NCI-H146 treated with DMSO at 0.1 percent for 48 hours (cell line): ENCODE results near the gene CNTNAP2.

Experiments
- DNase-seq: peaks from one replicate; lab custom pipeline; 2025; ENCODE audit not compliant: unreplicated experiment; lab: John Stamatoyannopoulos, UW

CNTNAP2 gene

GRCh38 chr7:147878912-147879661, 1762.5 kb downstream of the CNTNAP2 start:
- DNase-seq: no peak

GRCh38 chr7:147885869-147886268, 1769.3 kb downstream of the CNTNAP2 start:
- no peak for DNase-seq

GRCh38 chr7:147894271-147894670, 1777.7 kb downstream of the CNTNAP2 start:
- peak; percentile 19 for DNase-seq

- DNase-seq: no peak
These were observed 1779.5 kb downstream of the CNTNAP2 start for GRCh38 chr7:147896121-147896520.

- DNase-seq: no peak
These were observed 1787.1 kb downstream of the CNTNAP2 start for GRCh38 chr7:147903536-147904218.

GRCh38 chr7:147904219-147904576, 1787.6 kb downstream of the CNTNAP2 start:
- no peak for DNase-seq

- DNase-seq: no peak
These were observed 1793.0 kb downstream of the CNTNAP2 start for GRCh38 chr7:147909431-147910148.

- no peak for DNase-seq
These were observed 1794.6 kb downstream of the CNTNAP2 start for GRCh38 chr7:147911201-147911601.

- no peak for DNase-seq
These were observed 1795.7 kb downstream of the CNTNAP2 start for GRCh38 chr7:147912291-147912690.

- no peak for DNase-seq
These were observed 1796.5 kb downstream of the CNTNAP2 start for GRCh38 chr7:147912946-147913638.

- no peak for DNase-seq
These were observed 1799.2 kb downstream of the CNTNAP2 start for GRCh38 chr7:147915781-147916180.

GRCh38 chr7:147916573-147916972, 1800.0 kb downstream of the CNTNAP2 start:
- no peak for DNase-seq

- DNase-seq: no peak
These were observed 1807.2 kb downstream of the CNTNAP2 start for GRCh38 chr7:147923841-147924240.

- no peak for DNase-seq
These were observed 1820.8 kb downstream of the CNTNAP2 start for GRCh38 chr7:147937428-147937827.

GRCh38 chr7:147941381-147941780, 1824.8 kb downstream of the CNTNAP2 start:
- no peak for DNase-seq

GRCh38 chr7:147944321-147944720, 1827.7 kb downstream of the CNTNAP2 start:
- DNase-seq: no peak

- DNase-seq: no peak
These were observed 1836.3 kb downstream of the CNTNAP2 start for GRCh38 chr7:147952918-147953317.

GRCh38 chr7:147968046-147968610, 1851.5 kb downstream of the CNTNAP2 start:
- peak; percentile 35 for DNase-seq

GRCh38 chr7:147971606-147972110, 1855.1 kb downstream of the CNTNAP2 start:
- DNase-seq: no peak

GRCh38 chr7:147978201-147978600, 1861.6 kb downstream of the CNTNAP2 start:
- DNase-seq: no peak

- no peak for DNase-seq
These were observed 1862.0 kb downstream of the CNTNAP2 start for GRCh38 chr7:147978651-147979050.
